GM12878 (cell line): Measurements from ENCODE around the gene COX4I2. TPM values are rescaled to one million over a fixed set of nuclear protein-coding genes. Genes with fewer than 3 reads are reported as not detected.

Experiments
- JUNB ChIP-seq: IDR thresholded peaks from 2 replicates; pipeline ENCODE4 v1.6.1; 2016; ENCODE audit warnings: antibody characterized with exemption, mild to moderate bottlenecking
- microRNA-seq: library from miRNA; unstranded; fragments of <30 nt; microRNA quantifications from one replicate; pipeline ENCODE4, GENCODE V29; 2018
- polyA plus RNA-seq, 11 experiments: library from polyadenylated mRNA; depleted of rRNA in 4 of 11; unstranded in 6 of 11; stranded (reverse) in 5 of 11; fragments of >200 nt; fragmentation: Nextera tagmentation in 4 of 11; fragmentation: Illumina TruSeq in 1 of 11; extraction: Ambion mirVana in 4 of 11; extraction: Trizol in 1 of 11; gene quantifications; 1 replicate in 1 of 11; 2 replicates in 10 of 11; pipeline versions ENCODE4 v1.2.1 to v1.2.3, GENCODE V29; 2011 to 2016; ENCODE audit warnings: inconsistent platforms in 2 of 11, missing spikeins in 2 of 11, low read depth in 1 of 11
- small RNA-seq: library from RNA; depleted of rRNA; stranded (forward); fragments of <200 nt; gene quantifications from one replicate; pipeline ENCODE3, GENCODE V24; 2014
- total RNA-seq, 4 experiments: library from RNA; depleted of rRNA in 3 of 4; stranded (reverse); fragments of >200 nt in 3 of 4; fragmentation: Illumina TruSeq in 1 of 4; extraction: Trizol in 1 of 4; gene quantifications; 2 replicates each; pipeline versions ENCODE4 v1.2.1 to v1.2.3, GENCODE V29; 2013 to 2021
- TF ChIP-seq, protein P1 (sequence below): fragments of 450-650 bp; formaldehyde crosslinking; IDR thresholded peaks from 2 replicates; pipeline ENCODE4 v1.5.0; 2022; ENCODE audit warnings: mild to moderate bottlenecking, missing genetic modification characterization

COX4I2 gene
- total and polyA plus RNA-seq, 10 of the 15 experiments (the other 5 are each of a cell fraction or from before 2014, with no cell fraction given), result not detected

DNA sequence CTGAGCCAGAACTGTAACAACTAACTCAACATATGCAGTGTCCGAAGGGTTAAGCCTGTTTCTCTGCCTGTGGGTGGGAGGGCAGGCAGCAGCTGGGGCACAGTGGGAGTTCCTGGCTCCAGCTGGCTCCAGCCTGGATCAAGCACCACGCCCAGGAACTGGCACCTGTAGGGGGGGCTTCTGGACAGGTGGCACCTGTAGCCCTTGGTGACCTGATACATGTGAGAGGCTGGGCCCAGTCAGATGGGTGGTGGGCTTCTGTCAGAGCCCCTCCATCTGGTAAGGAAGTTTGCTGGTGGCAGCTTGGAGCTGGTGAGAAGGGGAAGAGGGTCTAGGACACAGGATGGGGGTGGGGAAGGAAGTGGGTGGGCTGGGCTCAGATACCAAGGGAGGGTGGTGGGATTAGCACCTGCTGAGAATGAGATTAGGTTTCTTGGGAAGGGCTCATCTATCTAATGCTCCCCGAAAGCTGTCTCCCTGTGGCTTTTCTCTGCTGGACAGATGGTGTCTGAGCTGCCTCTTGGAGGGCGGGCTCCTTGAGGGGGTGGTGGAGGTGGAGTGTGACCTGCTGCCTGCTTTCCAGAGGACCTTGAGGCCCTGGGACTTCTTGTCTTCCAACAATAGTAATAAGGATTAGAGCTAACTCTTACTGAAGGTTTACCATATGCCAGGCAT, 56.4 kb downstream of the COX4I2 start (continued):
- TF ChIP-seq, protein P1, sequence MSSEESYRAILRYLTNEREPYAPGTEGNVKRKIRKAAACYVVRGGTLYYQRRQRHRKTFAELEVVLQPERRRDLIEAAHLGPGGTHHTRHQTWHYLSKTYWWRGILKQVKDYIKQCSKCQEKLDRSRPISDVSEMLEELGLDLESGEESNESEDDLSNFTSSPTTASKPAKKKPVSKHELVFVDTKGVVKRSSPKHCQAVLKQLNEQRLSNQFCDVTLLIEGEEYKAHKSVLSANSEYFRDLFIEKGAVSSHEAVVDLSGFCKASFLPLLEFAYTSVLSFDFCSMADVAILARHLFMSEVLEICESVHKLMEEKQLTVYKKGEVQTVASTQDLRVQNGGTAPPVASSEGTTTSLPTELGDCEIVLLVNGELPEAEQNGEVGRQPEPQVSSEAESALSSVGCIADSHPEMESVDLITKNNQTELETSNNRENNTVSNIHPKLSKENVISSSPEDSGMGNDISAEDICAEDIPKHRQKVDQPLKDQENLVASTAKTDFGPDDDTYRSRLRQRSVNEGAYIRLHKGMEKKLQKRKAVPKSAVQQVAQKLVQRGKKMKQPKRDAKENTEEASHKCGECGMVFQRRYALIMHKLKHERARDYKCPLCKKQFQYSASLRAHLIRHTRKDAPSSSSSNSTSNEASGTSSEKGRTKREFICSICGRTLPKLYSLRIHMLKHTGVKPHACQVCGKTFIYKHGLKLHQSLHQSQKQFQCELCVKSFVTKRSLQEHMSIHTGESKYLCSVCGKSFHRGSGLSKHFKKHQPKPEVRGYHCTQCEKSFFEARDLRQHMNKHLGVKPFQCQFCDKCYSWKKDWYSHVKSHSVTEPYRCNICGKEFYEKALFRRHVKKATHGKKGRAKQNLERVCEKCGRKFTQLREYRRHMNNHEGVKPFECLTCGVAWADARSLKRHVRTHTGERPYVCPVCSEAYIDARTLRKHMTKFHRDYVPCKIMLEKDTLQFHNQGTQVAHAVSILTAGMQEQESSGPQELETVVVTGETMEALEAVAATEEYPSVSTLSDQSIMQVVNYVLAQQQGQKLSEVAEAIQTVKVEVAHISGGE, result no peak
- no peak for TF ChIP-seq JUNB

Small RNAs within 50 kb of the gene (microRNA-seq; reads per million reads assigned to microRNA genes)
- not detected for gene MIR3193

Small RNAs within 50 kb of the gene (small RNA-seq; reads per million reads assigned to genes)
- gene MIR3193, result not detected

Other genes starting within 250 kb of the COX4I2 start
Only the 7 nearest of the 13 such genes appear.
- gene DEFB124, start 162.8 kb upstream of the COX4I2 start, total RNA-seq (2014; rRNA removed), result not detected in 2 replicates
- not detected in 2 replicates for gene DEFB124, start 162.8 kb upstream of the COX4I2 start, total RNA-seq (2014; rRNA removed; fragmentation: Illumina TruSeq; extraction: Trizol)
- gene DEFB124, start 162.8 kb upstream of the COX4I2 start, total RNA-seq (2021), result not detected in 2 replicates
- not detected in 2 replicates for gene DEFB124, start 162.8 kb upstream of the COX4I2 start, polyA plus RNA-seq (2011; rRNA removed)
- not detected in 2 replicates for gene DEFB124, start 162.8 kb upstream of the COX4I2 start, polyA plus RNA-seq (2014; fragmentation: Illumina TruSeq; extraction: Trizol)
- not detected for gene DEFB124, start 162.8 kb upstream of the COX4I2 start, polyA plus RNA-seq (2014; fragmentation: Nextera tagmentation; extraction: Ambion mirVana)
- gene DEFB124, start 162.8 kb upstream of the COX4I2 start, polyA plus RNA-seq (2014; rRNA removed), result not detected in 2 replicates
- gene DEFB124, start 162.8 kb upstream of the COX4I2 start, polyA plus RNA-seq (2016; fragmentation: Nextera tagmentation; extraction: Ambion mirVana), result not detected
- not detected in 2 replicates for gene REM1, start 162.6 kb upstream of the COX4I2 start, total RNA-seq (2014; rRNA removed)
- not detected in 2 replicates for gene REM1, start 162.6 kb upstream of the COX4I2 start, total RNA-seq (2014; rRNA removed; fragmentation: Illumina TruSeq; extraction: Trizol)
- gene REM1, start 162.6 kb upstream of the COX4I2 start, total RNA-seq (2021), result not detected in 2 replicates
- not detected in 2 replicates for gene REM1, start 162.6 kb upstream of the COX4I2 start, polyA plus RNA-seq (2011; rRNA removed)
- gene REM1, start 162.6 kb upstream of the COX4I2 start, polyA plus RNA-seq (2014; fragmentation: Illumina TruSeq; extraction: Trizol), result not detected in 2 replicates
- gene REM1, start 162.6 kb upstream of the COX4I2 start, polyA plus RNA-seq (2014; fragmentation: Nextera tagmentation; extraction: Ambion mirVana), result not detected
- not detected in 2 replicates for gene REM1, start 162.6 kb upstream of the COX4I2 start, polyA plus RNA-seq (2014; rRNA removed)
- not detected for gene REM1, start 162.6 kb upstream of the COX4I2 start, polyA plus RNA-seq (2016; fragmentation: Nextera tagmentation; extraction: Ambion mirVana)
- 39.6 and 57.8 TPM in 2 replicates for gene HM13, start 123.5 kb upstream of the COX4I2 start, total RNA-seq (2014; rRNA removed)
- gene HM13, start 123.5 kb upstream of the COX4I2 start, total RNA-seq (2014; rRNA removed; fragmentation: Illumina TruSeq; extraction: Trizol), result 59.2 and 62.5 TPM in 2 replicates
- gene HM13, start 123.5 kb upstream of the COX4I2 start, total RNA-seq (2021), result 106 and 123 TPM in 2 replicates
- 48.7 and 89.4 TPM in 2 replicates for gene HM13, start 123.5 kb upstream of the COX4I2 start, polyA plus RNA-seq (2011; rRNA removed)
- 66.1 and 74.0 TPM in 2 replicates for gene HM13, start 123.5 kb upstream of the COX4I2 start, polyA plus RNA-seq (2014; fragmentation: Illumina TruSeq; extraction: Trizol)
- gene HM13, start 123.5 kb upstream of the COX4I2 start, polyA plus RNA-seq (2014; fragmentation: Nextera tagmentation; extraction: Ambion mirVana), result 10 to 100 TPM in 1 of 2 experiments, 1 to 10 TPM in 1; 4.8 to 17.5 TPM
- 95.2 and 98.5 TPM in 2 replicates for gene HM13, start 123.5 kb upstream of the COX4I2 start, polyA plus RNA-seq (2014; rRNA removed)
- gene HM13, start 123.5 kb upstream of the COX4I2 start, polyA plus RNA-seq (2016; fragmentation: Nextera tagmentation; extraction: Ambion mirVana), result 100 to 1,000 TPM; 177 to 185 TPM
- 0.38 and 0.56 TPM in 2 replicates for gene ID1, start 32.6 kb upstream of the COX4I2 start, total RNA-seq (2014; rRNA removed)
- gene ID1, start 32.6 kb upstream of the COX4I2 start, total RNA-seq (2014; rRNA removed; fragmentation: Illumina TruSeq; extraction: Trizol), result 0.13 and 0.14 TPM in 2 replicates
- gene ID1, start 32.6 kb upstream of the COX4I2 start, total RNA-seq (2021), result 0.49 and 1.0 TPM in 2 replicates
- 0.31 TPM in 1 of 2 replicates, not detected in the other for gene ID1, start 32.6 kb upstream of the COX4I2 start, polyA plus RNA-seq (2011; rRNA removed)
- gene ID1, start 32.6 kb upstream of the COX4I2 start, polyA plus RNA-seq (2014; fragmentation: Illumina TruSeq; extraction: Trizol), result not detected in 2 replicates
- gene ID1, start 32.6 kb upstream of the COX4I2 start, polyA plus RNA-seq (2014; fragmentation: Nextera tagmentation; extraction: Ambion mirVana), result under 1 TPM in 1 of 2 experiments, not detected in 1; 0.09 TPM
- 0.46 and 0.71 TPM in 2 replicates for gene ID1, start 32.6 kb upstream of the COX4I2 start, polyA plus RNA-seq (2014; rRNA removed)
- 1 to 10 TPM in 1 of 2 experiments, under 1 TPM in 1; 0.87 to 1.3 TPM for gene ID1, start 32.6 kb upstream of the COX4I2 start, polyA plus RNA-seq (2016; fragmentation: Nextera tagmentation; extraction: Ambion mirVana)
- 61.7 and 67.5 TPM in 2 replicates for gene BCL2L1, start 85.0 kb downstream of the COX4I2 start, total RNA-seq (2014; rRNA removed)
- gene BCL2L1, start 85.0 kb downstream of the COX4I2 start, total RNA-seq (2014; rRNA removed; fragmentation: Illumina TruSeq; extraction: Trizol), result 38.6 and 39.0 TPM in 2 replicates
- 55.1 and 60.0 TPM in 2 replicates for gene BCL2L1, start 85.0 kb downstream of the COX4I2 start, total RNA-seq (2021)
- 34.0 and 48.0 TPM in 2 replicates for gene BCL2L1, start 85.0 kb downstream of the COX4I2 start, polyA plus RNA-seq (2011; rRNA removed)
- 45.0 and 59.3 TPM in 2 replicates for gene BCL2L1, start 85.0 kb downstream of the COX4I2 start, polyA plus RNA-seq (2014; fragmentation: Illumina TruSeq; extraction: Trizol)
- 1 to 10 TPM in 1 of 2 experiments, under 1 TPM in 1; 0.63 to 3.4 TPM for gene BCL2L1, start 85.0 kb downstream of the COX4I2 start, polyA plus RNA-seq (2014; fragmentation: Nextera tagmentation; extraction: Ambion mirVana)
- gene BCL2L1, start 85.0 kb downstream of the COX4I2 start, polyA plus RNA-seq (2014; rRNA removed), result 64.1 and 67.7 TPM in 2 replicates
- gene BCL2L1, start 85.0 kb downstream of the COX4I2 start, polyA plus RNA-seq (2016; fragmentation: Nextera tagmentation; extraction: Ambion mirVana), result 10 to 100 TPM; 36.1 to 39.3 TPM
- gene TPX2, start 101.4 kb downstream of the COX4I2 start, total RNA-seq (2014; rRNA removed), result 84.4 and 96.5 TPM in 2 replicates
- 88.6 and 93.6 TPM in 2 replicates for gene TPX2, start 101.4 kb downstream of the COX4I2 start, total RNA-seq (2014; rRNA removed; fragmentation: Illumina TruSeq; extraction: Trizol)
- 101 and 104 TPM in 2 replicates for gene TPX2, start 101.4 kb downstream of the COX4I2 start, total RNA-seq (2021)
- 68.5 and 73.4 TPM in 2 replicates for gene TPX2, start 101.4 kb downstream of the COX4I2 start, polyA plus RNA-seq (2011; rRNA removed)
- gene TPX2, start 101.4 kb downstream of the COX4I2 start, polyA plus RNA-seq (2014; fragmentation: Illumina TruSeq; extraction: Trizol), result 144 and 168 TPM in 2 replicates
- gene TPX2, start 101.4 kb downstream of the COX4I2 start, polyA plus RNA-seq (2014; fragmentation: Nextera tagmentation; extraction: Ambion mirVana), result 10 to 100 TPM; 29.7 to 40.7 TPM
- gene TPX2, start 101.4 kb downstream of the COX4I2 start, polyA plus RNA-seq (2014; rRNA removed), result 61.7 and 62.9 TPM in 2 replicates
- gene TPX2, start 101.4 kb downstream of the COX4I2 start, polyA plus RNA-seq (2016; fragmentation: Nextera tagmentation; extraction: Ambion mirVana), result 100 to 1,000 TPM; 120 to 123 TPM
- 0.28 and 0.44 TPM in 2 replicates for gene MYLK2, start 181.4 kb downstream of the COX4I2 start, total RNA-seq (2014; rRNA removed)
- gene MYLK2, start 181.4 kb downstream of the COX4I2 start, total RNA-seq (2014; rRNA removed; fragmentation: Illumina TruSeq; extraction: Trizol), result 0.18 and 0.23 TPM in 2 replicates
- gene MYLK2, start 181.4 kb downstream of the COX4I2 start, total RNA-seq (2021), result 0.58 and 0.67 TPM in 2 replicates
- gene MYLK2, start 181.4 kb downstream of the COX4I2 start, polyA plus RNA-seq (2011; rRNA removed), result 0.06 and 0.07 TPM in 2 replicates
- 0.08 and 0.09 TPM in 2 replicates for gene MYLK2, start 181.4 kb downstream of the COX4I2 start, polyA plus RNA-seq (2014; fragmentation: Illumina TruSeq; extraction: Trizol)
- under 1 TPM in 1 of 2 experiments, not detected in 1; 0.04 TPM for gene MYLK2, start 181.4 kb downstream of the COX4I2 start, polyA plus RNA-seq (2014; fragmentation: Nextera tagmentation; extraction: Ambion mirVana)
- gene MYLK2, start 181.4 kb downstream of the COX4I2 start, polyA plus RNA-seq (2014; rRNA removed), result 0.47 and 0.80 TPM in 2 replicates
- gene MYLK2, start 181.4 kb downstream of the COX4I2 start, polyA plus RNA-seq (2016; fragmentation: Nextera tagmentation; extraction: Ambion mirVana), result under 1 TPM; 0.15 to 0.24 TPM